H1 (cell line): ENCODE results near the gene CPSF2. TPM values are rescaled to one million over a fixed set of nuclear protein-coding genes. Genes with fewer than 3 reads are reported as not detected.

ENCODE experiments used
- EP300 ChIP-seq, 2 experiments: IDR thresholded peaks; 1 replicate in 1 of 2; 2 replicates in 1 of 2; pipeline ENCODE4 v1.6.1; 2011 to 2012; ENCODE audit warnings: low read depth in 2 of 2, low read length in 2 of 2, mild to moderate bottlenecking in 2 of 2, borderline replicate concordance in 1 of 2, inconsistent platforms in 1 of 2, moderate library complexity in 1 of 2
- SUZ12 ChIP-seq: fragments of 200-600 bp; sonication (generic); IDR thresholded peaks from 2 replicates; pipeline ENCODE4 v1.6.1; 2012; ENCODE audit warnings: mild to moderate bottlenecking, inconsistent platforms, low read length, moderate library complexity, mixed read lengths
- polyA plus RNA-seq, 7 experiments: library from polyadenylated mRNA; depleted of rRNA in 3 of 7; stranded (reverse) in 5 of 7; unstranded in 2 of 7; fragments of >200 nt in 5 of 7; fragments of 200-250 nt in 2 of 7; gene quantifications; 1 replicate in 5 of 7; 2 replicates in 1 of 7; 4 replicates in 1 of 7; pipeline versions ENCODE4 v1.2.1 to v1.2.3, GENCODE V29; 2011 to 2013; ENCODE audit warnings: missing spikeins in 2 of 7, mixed read lengths in 2 of 7
- total RNA-seq: library from RNA; stranded (reverse); fragmentation: NEBNext Ultra II Directional; extraction: Animal tissue kit (Norgen Biotek cat#: 25700); gene quantifications from 2 replicates; pipeline ENCODE4 v1.2.1, GENCODE V29; 2021

The CPSF2 gene
- total and polyA plus RNA-seq, 2 of the 8 experiments (the other 6 are each of a cell fraction or from before 2014, with no cell fraction given) = 11.3 to 130 TPM

DNA sequence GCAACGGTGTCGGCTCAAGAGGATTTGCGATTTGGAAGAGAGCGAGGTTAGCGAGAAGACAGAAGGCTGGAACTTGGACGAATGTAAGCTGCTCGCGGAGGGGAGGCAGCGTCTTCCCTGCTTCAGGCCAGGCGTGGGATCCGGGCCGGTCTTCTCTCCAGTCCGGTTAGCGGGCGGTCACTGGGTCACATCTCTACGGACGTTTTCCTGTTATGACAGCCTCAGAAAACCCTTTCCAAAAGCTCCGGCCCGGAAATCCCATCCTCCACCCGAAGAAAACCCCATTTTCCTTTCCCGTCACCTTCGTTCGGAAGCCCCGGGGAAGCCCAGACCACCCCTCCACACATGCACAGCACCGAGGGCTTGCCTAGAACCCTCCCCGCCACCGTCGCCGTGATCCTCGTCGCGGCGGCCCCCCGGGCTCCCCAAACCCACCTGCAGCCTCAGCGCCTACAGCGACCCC lies 531 bp upstream of the CPSF2 start (continued):
- TF ChIP-seq EP300 (IDR thresholded peaks at IDR 0.05; ENCODE audit: borderline replicate concordance in 1 of 2, low read depth in 2 of 2, low read length in 2 of 2) (no peak), SUZ12 (no peak)
